NOMO-1 treated with dmso at 0.1 percent for 144 hours (cell line): Measurements from ENCODE around the gene PKHD1.
A peak's percentile ranks its signal among the peaks of the same experiment; 100 is the strongest.
"Not testable (repeated sequence)": the region's sequence is repeated elsewhere in the genome, so short reads cannot be mapped to it uniquely, and the experiment has no call there.

ENCODE experiments used
- DNase-seq: peaks from one replicate; lab custom pipeline; 2025; ENCODE audit not compliant: unreplicated experiment; lab: John Stamatoyannopoulos, UW

The PKHD1 gene

DNA sequence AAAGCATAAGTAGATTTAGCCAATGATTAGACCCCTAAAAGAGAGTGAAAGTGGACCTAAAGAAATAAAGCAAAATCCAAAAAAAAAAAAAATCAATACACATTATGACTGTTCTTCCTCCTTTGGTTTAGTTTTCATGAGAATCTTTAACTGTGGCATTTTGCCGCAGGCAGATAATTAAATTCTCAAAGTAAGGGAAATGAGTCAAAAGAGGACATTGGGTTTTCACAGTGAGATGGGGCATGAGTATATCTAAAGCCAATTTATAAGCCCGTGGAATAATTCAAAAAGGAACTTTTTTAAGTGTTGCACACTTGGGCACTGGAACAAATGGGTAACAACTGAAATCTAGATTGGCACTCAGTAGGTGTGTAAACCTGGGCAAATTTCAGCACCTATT is 230.3 kb downstream of the PKHD1 start:
- no peak for DNase-seq

DNA sequence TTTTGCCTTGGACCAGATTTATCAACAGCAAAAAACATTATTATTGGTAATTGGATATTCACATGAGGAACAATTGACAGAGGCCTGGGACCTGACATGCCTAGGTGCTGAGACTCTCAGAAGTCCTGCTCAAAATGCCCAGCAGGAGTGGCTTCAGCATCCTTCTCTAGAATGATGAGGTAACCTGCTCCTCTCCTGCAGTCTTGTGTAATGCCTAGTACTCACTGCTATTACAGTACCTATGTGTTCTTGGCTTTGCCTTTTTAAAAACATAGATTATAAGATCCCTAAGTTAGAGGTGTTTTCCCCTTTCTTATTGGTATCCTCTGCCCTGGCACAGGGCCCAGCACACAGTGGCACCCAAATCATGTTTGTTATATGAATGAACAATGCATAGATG is 230.9 kb downstream of the PKHD1 start:
- DNase-seq: no peak

DNA sequence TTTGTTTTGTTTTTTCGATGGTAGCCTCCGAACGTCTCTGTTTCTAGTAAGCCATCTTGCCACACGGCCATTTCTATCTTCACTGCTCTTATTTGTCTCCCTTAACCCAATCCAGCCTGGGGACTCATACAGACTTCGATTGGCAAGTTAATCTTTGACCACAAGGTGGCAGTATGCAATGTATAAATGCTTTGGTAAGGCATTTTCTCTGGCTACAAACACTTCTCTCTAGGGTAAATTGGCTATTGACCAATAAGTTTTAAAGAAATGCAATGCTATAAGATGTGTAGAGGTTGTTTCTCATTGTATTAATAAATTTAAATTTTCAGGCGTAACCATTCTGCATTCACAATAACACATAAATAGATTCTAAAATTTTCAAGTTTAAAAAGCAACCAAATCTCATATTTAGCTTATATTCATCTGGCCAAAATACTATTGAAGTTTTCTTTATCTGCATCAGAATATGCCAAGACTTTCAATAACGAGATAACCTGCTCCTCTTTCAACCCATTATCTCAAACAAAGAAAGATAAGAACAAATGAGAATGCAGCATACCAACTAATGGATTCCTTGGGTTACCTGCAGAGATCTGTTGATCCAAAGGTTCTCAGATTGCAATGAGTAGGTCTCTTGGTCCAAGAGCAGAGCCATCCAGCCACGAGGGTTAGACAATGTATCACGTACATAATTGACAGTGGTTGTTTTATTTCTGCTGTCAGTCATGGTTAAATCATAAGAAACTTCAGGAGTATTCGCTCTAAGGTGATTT is 231.9 kb downstream of the PKHD1 start:
- DNase-seq: peak; percentile 47

DNA sequence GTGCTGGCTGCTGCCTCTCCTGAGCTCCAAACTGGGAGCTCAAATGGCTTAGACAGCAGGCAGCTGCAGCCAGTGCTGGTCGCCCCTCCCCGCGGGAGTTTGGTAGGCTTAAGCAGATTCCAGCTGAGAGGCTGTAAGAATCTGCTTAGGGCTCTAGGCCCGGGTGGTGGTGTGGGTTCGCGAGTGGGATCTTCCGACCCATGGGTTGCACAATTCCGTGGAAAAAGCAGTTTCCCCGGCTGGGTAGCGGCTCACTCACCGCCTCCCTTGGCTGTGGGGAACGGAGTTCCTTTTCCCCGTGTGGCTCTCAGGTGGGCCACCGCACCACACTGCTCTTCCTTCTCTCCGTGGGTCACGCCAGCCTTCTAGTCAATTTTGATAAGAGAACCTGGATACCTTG is 232.5 kb downstream of the PKHD1 start:
- no peak for DNase-seq

DNA sequence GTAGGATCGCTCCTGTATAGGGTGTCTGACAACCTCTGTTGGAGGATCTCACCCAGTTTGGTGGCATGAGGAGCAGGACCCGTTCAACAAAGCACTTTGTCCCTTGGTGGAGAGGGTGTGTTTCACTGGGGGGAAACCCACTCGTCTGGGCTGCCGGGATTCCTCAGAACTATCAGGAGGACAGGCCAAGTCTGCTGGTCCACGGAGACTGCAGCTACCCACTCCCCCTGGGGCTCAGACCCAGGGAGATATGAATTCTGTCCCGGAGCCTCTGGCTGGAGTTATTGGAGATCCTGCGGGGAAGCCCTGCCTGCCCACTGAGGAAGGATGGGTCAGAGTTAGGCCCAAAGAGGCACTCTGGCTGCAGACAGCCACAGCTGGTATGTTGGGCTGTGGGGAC is 233.1 kb downstream of the PKHD1 start:
- no peak for DNase-seq

DNA sequence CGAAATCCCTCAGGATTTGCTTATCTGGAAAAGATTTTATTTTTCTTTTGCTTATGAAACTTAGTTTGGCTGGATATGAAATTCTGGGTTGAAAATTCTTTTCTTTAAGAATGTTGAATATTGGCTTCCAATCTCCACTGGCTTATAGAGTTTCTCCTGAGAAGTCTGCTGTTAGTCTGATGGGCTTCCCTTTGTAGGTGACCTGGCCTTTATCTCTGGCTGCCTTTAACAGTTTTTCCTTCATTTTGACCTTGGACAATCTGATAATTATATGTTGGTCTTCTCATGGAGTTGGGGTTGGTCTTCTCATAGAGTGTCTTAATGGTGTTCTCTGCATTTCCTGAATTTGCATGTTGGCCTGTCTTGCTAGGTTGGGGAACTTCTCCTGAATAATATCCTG is 234.3 kb downstream of the PKHD1 start:
- DNase-seq: not testable (repeated sequence)

DNA sequence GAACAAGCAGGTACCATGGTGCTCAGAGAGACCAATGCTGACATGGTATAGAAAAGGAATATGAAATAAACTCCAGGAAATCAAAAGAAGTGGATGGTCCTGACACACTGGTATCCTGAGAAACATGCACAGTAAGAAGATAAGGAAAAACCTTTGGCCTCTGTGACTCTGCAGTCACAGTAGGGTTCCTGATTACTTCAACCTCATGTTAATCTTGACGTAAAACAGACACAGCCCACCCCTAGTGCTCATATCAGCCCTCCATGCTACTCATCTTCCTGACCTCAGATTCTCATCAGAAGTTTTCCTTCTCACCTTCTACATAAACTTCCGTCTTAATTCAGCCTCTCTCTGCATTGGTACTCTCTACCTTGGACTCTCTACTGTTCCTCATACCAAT is 240.9 kb downstream of the PKHD1 start:
- no peak for DNase-seq

DNA sequence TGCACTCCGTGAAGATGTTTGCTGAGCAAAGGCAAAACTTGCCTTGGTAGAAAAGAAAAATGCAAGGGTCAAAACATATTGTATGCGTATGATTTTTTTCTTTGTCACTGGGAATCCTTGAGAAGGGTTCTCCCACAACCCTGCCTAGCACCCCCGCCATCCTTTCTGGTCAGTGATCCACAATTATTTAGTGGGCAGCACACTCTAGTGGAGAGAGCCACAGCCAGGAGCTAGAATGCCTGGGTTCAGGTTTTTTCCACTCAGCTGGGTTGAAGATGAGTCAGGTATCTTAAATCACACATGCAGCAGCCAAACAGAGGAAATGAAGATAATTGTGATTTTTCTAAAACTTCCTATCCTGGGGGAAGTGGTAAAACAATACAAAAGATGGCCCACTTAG is 243.1 kb downstream of the PKHD1 start:
- DNase-seq: no peak

DNA sequence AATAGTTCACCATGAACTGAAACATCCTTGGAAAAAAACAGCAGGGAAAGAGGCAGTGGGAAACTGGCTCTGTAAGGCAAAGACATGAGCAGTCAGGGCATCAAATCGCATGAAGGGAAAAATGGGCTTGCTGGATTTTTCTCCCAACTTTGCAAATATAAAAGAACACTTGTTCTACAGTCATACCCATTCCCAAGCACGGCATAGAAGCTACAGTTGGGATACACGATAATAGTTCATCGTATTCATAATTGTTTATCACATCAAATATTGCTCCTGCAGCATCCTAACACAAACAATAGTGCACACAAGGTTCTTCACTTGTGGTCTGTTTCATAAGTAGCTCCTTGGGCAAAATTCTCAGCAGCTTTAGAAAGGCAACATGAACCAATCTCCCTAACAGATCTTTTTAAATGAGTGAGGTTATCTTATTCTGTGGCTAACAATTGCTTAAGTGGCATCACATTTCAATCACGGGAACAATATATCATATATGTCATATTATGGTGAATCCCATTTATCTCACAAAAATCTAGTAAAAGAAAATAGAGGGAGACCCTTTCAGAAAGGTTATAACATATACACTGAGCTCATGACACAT is 243.9 kb downstream of the PKHD1 start:
- no peak for DNase-seq

DNA sequence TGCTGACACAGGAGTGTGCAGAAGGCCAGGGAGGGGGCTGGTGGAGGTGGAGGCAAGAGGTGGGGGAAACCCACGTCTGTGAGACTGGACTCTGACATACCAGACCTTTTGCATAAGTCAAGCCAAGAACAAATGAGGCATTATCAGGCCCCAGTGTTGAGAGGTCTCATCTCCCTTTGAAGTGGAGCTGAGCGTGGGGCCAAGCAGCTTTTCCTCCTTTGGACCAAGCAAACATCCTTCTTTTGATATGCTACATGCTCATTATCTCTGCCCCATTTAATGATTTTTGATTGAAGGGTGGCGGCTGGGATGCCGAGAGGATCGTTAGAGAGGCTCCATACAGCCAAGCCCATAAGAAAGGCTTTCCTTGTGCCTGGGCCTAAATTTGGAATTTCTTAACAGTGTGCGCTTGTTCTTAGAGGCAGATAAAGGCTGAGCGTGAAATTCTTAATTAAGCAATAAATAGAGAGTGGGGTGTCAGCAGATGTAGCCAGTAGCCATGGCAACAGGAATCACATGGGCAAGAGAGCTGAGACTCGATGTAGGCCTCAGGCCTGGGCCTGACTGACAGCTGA is 244.5 kb downstream of the PKHD1 start:
- DNase-seq: no peak

DNA sequence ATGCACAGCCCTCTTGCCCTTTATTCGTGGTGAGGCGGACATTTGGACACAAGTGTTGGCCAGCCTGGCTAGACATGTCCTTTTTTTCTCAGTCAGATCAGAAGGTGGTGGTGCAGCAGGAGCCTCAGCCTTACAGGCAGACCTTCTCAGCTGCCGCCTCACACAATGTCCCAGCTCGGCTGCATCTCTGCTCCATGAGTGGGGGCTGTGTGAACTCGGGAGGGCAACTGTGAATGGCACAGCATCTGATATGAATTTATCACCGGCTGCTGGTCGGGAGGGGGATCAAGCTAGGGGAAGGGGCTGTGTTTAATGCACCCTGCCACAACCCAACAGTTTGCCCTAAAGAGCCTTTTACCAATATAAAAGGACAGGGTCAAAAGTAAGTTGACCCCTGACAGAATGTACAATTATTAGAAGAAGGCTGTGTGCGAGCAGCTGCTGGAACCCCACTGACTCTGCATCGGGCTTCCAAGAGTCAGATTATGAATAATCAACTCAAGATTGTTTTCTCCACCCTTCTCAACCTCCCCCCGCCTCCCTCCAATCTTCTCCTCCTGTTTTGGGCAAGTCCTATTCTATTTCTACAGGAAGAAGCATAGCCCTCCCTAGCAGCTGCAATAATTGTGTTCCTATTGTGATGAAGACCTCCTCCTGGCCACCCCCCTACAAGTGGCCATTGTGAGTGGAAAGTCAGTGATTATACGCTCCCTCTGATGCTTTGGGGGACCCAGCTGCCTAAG is 245.2 kb downstream of the PKHD1 start:
- no peak for DNase-seq

DNA sequence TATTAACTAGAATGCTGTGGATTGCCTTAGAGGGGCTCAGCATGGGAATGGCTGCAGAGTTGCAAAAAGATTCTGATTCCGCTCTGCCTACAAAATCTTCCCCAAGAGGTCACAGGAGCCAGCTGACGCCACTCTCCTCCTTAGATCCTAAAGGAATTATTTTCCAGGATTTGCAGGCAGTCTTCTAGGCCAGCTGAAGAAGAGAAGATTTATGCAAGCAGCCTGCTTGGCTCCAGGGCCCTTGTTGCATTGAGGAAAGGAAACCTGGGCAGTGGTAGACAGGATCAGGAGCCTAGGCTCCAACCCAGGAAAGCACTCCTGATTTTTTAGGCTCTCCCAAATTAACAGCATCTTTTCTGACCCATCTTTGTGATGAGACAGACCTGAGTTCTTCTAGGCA is 245.8 kb downstream of the PKHD1 start:
- no peak for DNase-seq

DNA sequence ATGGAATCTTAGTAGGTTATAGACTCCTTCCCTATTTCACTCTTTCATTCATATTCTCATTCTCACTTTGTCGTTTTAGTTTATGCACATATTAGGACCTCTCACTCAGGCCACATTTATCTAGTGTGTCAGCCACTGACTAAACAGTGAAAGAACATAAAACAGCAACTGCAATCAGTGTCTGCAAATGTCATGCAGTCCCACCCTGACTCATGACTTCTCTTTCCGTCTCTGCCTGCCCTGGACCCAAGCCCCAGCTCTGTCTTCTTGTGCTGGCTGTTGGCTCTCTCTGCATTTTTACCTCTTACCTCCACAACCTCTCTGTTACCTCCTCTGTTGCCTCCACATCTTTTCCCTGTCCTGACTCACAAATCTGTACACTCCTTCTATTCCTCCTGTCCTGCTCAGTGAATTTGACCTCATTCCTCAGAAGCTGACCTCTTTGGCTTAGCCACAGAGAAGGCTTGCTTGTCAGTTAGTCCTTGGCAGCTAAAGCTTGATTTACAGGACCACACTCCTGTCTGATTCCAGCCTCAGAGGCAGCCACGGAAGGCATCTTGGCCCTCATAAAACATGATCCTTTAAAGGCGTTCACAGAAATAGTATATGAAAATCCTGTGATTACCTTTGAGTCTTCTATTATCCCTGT is 247.6 kb downstream of the PKHD1 start:
- DNase-seq: no peak

DNA sequence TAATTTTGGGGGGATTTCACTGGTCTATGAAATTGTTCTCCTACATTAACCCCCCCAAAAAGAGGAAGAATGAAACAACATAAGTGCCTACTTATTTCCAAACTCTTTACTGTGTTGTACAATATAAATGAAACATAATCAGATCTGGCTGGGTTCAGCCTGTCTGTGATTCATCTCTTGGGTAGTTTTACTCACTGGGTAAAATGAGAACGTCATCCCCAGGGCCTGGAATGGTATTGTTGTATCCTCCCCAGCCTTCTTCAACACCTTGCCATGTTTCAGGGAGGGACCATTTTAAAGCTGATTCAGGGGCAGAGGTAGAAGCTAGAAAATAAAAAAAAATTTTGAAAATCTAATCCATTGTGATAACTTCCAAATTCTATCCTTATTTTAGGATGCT is 256.7 kb downstream of the PKHD1 start:
- no peak for DNase-seq

DNA sequence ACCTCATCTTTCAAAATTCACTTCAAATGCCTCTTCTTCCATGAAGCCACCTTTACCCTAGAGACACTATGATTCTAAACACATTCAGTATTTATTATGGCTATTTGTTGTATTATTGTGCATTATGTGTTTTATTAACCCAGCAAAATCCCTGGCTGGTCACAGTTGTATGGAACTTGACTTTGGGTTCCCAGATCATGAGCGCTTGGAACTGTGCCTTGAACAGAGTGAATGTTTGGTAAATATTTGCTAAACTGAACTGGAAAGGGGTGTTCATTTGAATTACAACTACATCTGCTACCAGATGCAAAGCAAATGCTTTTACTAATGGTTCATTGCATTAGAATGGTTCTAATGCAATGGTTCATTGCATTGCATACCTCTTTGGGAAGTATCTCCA is 259.8 kb downstream of the PKHD1 start:
- DNase-seq: no peak

DNA sequence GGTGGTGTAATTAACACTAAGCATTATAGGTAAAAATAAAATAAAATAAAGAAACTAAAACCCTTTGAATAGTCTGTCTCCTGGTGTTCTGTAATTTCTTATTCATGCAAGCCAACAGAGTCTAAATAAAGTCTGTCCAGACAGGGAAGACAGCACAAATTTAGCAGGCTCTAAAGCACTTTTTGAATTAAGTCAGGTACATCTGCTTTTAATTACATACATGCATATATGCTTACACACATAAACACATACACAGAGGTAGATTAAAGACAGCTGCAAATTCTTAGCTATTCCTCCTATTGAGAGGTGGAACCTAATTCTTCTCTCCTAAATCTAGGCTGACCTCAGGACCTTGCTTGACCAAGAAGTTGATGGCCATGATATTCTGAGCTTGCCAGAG is 262.5 kb downstream of the PKHD1 start:
- no peak for DNase-seq

DNA sequence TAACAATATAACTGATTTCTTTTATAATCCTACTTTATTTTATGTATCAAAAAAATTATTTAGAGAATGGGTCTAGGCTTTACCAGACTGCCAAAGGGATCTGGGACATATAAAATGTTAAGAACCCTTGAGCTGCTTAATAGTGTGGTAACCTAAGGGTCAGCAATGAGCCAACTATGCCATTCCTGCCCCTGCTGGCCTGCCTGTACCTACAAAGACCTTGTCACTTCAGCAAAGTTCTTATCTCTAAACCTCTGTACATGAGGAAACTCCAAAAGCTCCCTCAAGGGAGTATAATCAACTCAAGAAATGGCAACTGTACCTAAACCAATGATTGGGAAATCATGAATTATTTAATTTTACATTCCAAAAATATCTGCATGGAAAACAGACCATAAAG is 266.9 kb downstream of the PKHD1 start:
- DNase-seq: no peak

DNA sequence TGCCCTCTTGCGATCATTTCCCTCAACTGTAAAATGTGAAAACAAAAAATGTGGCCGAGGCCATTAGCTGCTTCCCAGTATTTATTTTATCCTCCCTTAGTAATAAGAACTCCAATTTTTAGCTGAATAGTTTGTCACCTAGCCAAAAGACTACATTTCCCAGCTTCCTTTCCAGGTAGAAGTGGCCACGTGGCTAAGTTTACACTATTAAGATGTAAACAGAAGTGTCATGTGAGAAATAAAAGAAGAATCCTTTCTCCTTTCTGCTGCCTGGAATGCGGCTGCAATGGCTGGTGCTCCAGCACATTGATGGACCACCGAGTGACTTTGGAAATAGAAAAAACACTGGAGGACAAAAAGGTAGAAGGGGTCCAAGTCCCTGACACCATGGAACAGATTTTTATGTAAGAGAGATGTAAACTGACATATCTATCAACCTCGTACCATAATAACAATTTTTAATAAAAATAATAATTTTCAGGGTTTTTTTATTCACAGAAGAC is 268.8 kb downstream of the PKHD1 start:
- no peak for DNase-seq

DNA sequence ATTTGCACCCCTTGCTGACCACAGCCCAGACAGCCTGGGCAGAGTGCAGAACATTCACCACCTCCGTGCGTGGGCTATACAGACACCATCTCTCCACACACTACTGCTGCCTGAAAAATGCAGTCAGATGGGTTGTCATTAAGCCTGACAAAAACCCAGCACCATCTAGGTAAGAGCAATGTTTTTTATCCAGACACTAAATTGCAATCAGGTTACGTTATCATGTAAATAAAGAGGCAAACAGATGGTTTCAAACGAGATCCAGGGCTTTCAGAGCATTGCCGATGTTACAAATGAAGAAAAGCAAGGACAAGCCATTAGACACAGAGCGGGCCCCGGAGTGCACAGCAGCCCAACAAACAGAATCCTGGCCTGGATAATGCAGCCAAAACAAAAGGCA is 269.6 kb downstream of the PKHD1 start:
- no peak for DNase-seq

DNA sequence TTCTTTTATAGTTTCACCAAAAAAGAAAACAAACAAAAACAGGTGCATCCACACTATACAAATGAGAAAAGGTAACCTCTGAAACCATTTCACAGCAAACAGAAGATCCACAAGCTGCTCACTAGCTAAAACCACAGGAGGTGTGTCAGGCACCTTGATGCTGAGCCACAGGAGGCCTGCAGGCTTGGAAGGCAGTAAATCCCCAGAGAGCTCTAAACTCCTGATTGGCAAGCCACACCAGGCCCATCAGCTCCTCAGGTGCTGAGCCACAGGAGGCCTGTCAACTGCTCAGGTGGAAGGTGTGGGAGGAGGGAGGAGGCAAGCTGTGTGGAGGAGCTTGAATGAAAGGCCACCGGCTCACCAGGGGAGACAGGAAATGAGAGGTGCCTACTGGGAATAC is 273.0 kb downstream of the PKHD1 start:
- DNase-seq: no peak

DNA sequence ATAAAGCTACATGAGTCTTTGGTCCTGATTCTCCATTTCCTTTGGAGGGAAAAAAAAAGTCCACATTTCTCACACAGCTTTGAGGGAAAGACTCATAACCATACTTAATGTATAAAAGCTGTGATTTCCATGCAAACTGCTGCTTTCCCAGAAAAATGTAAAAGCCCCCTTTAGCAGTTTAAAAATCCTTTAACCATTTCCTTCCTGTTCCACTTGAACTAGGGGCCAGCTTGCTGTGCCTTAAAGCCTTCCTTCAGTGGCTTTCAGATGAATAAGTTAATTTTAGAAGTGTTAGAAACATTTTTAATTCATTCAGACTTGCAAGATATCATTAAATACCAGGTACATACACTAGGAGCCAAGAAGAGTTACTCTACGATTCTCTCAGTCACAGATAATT is 273.5 kb downstream of the PKHD1 start:
- no peak for DNase-seq
